ENCODE data around the gene SRGAP3.

The SRGAP3 gene

GRCh38 chr3:9216736-9217135 lies 32.7 kb downstream of the SRGAP3 start:
- TF ChIP-seq GLIS3 (CRISPR knock-in tag; IDR thresholded peaks at IDR 0.05) (no peak), ZNF565 (CRISPR knock-in tag; conservative IDR thresholded peaks at IDR 0.05; ENCODE audit: low read depth) (no peak), CSDC2 (CRISPR knock-in tag; IDR thresholded peaks at IDR 0.05) (no peak), PATZ1 (CRISPR knock-in tag; IDR thresholded peaks at IDR 0.05; ENCODE audit: borderline replicate concordance) (no peak), SNAI2 (CRISPR knock-in tag; IDR thresholded peaks at IDR 0.05) (no peak), CSRNP3 (CRISPR knock-in tag; IDR thresholded peaks at IDR 0.05) (no peak), ZNF70 (CRISPR knock-in tag; IDR thresholded peaks at IDR 0.05) (no peak), CREB5 (CRISPR knock-in tag; IDR thresholded peaks at IDR 0.05; ENCODE audit: low read depth) (no peak), ZFP3 (CRISPR knock-in tag; IDR thresholded peaks at IDR 0.05) (no peak), ZC3H10 (CRISPR knock-in tag; IDR thresholded peaks at IDR 0.05) (no peak), BACH2 (CRISPR knock-in tag; IDR thresholded peaks at IDR 0.05; ENCODE audit: borderline replicate concordance) (no peak), POU6F1 (CRISPR knock-in tag; IDR thresholded peaks at IDR 0.05; ENCODE audit: borderline replicate concordance, low read depth) (no peak), ZNF8 (CRISPR knock-in tag; IDR thresholded peaks at IDR 0.05) (no peak), ESRRG (CRISPR knock-in tag; IDR thresholded peaks at IDR 0.05) (no peak), OSR1 (CRISPR knock-in tag; IDR thresholded peaks at IDR 0.05) (no peak), PPARA (CRISPR knock-in tag; IDR thresholded peaks at IDR 0.05; ENCODE audit: borderline replicate concordance) (no peak), ARNTL (CRISPR knock-in tag; IDR thresholded peaks at IDR 0.05; ENCODE audit: borderline replicate concordance, low read depth) (no peak), ZFP30 (CRISPR knock-in tag; IDR thresholded peaks at IDR 0.05) (no peak), TCF4 (CRISPR knock-in tag; IDR thresholded peaks at IDR 0.05; ENCODE audit: borderline replicate concordance) (no peak)

GRCh38 chr3:9214599-9214998 lies 34.8 kb downstream of the SRGAP3 start:
- TF ChIP-seq CREB5 (CRISPR knock-in tag; IDR thresholded peaks at IDR 0.05; ENCODE audit: low read depth) (no peak), PPARA (CRISPR knock-in tag; IDR thresholded peaks at IDR 0.05; ENCODE audit: borderline replicate concordance) (no peak), BACH2 (CRISPR knock-in tag; IDR thresholded peaks at IDR 0.05; ENCODE audit: borderline replicate concordance) (no peak), OSR1 (CRISPR knock-in tag; IDR thresholded peaks at IDR 0.05) (no peak), TCF4 (CRISPR knock-in tag; IDR thresholded peaks at IDR 0.05; ENCODE audit: borderline replicate concordance) (no peak), ZNF70 (CRISPR knock-in tag; IDR thresholded peaks at IDR 0.05) (no peak), RARB (CRISPR knock-in tag; IDR thresholded peaks at IDR 0.05) (no peak), GLIS3 (CRISPR knock-in tag; IDR thresholded peaks at IDR 0.05) (no peak), ZNF565 (CRISPR knock-in tag; conservative IDR thresholded peaks at IDR 0.05; ENCODE audit: low read depth) (no peak), ARNTL (CRISPR knock-in tag; IDR thresholded peaks at IDR 0.05; ENCODE audit: borderline replicate concordance, low read depth) (no peak), ESRRG (CRISPR knock-in tag; IDR thresholded peaks at IDR 0.05) (no peak), TOX (CRISPR knock-in tag; IDR thresholded peaks at IDR 0.05; ENCODE audit: borderline replicate concordance) (no peak)
- peak; percentile 77 for ATAC-seq

More at GRCh38 chr3:9216736-9217135, 32.7 kb downstream of the SRGAP3 start:
- ATAC-seq: no peak

GRCh38 chr3:9214185-9214584 lies 35.3 kb downstream of the SRGAP3 start:
- TF ChIP-seq POU6F1 (CRISPR knock-in tag; IDR thresholded peaks at IDR 0.05; ENCODE audit: borderline replicate concordance, low read depth): no peak
- peak; percentile 20; the same call in 1 of the 3 replicates for ATAC-seq
